Umbilical cord (tissue), 2 donors: ENCODE measurements around the gene SYNGAP1. TPM values are rescaled to one million over a fixed set of nuclear protein-coding genes. Genes with fewer than 3 reads are reported as not detected.
A peak's percentile ranks its signal among the peaks of the same experiment; 100 is the strongest.
"Not testable (repeated sequence)": the region's sequence is repeated elsewhere in the genome, so short reads cannot be mapped to it uniquely, and the experiment has no call there.

Experiments used
- DNase-seq: peaks from one replicate; pipeline ENCODE4 v3.0.0-alpha.2; 2015; ENCODE audit warnings: low spot score
- total RNA-seq: library from RNA; depleted of rRNA; stranded (reverse); fragments of >200 nt; gene quantifications from one replicate; pipeline ENCODE4 v1.2.3, GENCODE V29; 2014; ENCODE audit warnings: low replicate concordance; ENCODE audit not compliant: insufficient read depth

SYNGAP1 gene
- total RNA-seq, 1 donor from 2014 or later, result 7.5 TPM

DNA sequence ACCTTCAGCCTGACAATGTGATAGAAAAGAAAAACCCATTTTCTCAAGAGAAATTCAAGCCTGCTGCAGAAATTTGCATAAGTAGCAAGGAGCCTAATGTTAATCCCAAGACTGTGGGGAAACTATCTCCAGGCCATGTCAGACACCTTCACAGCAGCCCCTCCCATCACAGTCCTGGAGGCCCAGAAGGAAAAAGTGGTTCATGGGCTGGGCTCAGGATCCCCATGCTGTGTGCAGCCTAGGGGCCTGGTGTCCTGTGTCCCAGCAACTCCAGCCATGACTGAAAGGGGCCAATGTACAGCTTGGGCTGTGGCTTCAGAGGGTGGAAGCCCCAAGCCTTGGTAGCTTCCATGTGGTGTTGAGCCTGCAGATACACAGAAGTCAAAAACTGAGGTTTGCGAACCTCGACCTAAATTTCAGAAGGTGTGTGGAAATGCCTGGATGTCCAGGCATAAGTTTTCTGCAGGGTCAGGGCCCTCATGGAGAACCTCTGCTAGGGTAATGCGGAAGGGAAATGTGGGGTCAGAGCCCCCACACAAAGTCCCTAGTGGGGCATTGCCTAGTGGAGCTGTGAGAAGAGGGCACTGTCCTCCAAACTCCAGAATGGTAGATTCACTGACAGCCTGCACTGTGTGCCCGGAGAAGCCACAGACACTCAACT lies 46.3 kb downstream of the SYNGAP1 start:
- DNase-seq, result no peak

GRCh38 chr6:33467091-33467490 lies 47.2 kb downstream of the SYNGAP1 start:
- no peak for DNase-seq

- DNase-seq, result no peak
Observed at GRCh38 chr6:33469661-33470060, 49.8 kb downstream of the SYNGAP1 start.

- DNase-seq, result no peak
Observed at GRCh38 chr6:33477864-33478263, 58.0 kb downstream of the SYNGAP1 start.

DNA sequence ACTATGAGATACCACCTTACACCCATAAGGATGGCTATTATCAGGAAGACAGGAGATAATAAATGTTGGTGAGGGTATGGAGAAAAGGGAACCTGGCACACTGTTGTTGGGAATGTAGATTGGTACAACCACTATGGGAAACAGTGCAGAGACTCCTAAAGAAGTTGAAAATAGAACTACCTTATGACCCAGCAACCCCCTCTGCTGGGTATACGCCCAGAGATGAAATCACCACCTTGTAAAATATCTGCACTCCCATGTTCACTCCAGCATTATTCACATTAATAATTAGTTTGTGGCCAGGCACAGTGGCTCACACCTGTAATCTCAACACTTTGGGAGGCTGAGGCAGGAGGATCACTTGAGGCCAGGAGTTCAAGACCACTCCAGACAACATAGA lies 61.3 kb downstream of the SYNGAP1 start:
- no peak for DNase-seq

DNA sequence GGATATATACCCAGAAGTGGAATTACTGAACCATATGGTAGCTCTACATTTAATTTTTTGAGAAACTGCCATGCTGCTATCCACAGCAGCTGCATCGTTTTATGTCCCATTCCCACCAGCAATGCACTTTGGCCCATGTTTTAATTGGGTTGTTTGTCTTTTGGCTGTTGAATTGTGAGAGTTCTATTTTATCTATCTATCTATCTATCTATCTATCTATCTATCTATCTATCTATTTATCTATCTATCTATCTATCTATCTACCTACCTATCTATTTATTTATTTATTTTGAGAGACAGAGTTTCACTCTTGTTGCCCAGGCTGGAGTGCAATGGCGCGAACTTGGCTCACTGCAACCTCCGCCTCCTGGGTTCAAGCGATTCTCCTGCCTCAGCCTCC lies 62.8 kb downstream of the SYNGAP1 start:
- not testable (repeated sequence) for DNase-seq

GRCh38 chr6:33483678-33484077 lies 63.8 kb downstream of the SYNGAP1 start:
- DNase-seq, result no peak

DNA sequence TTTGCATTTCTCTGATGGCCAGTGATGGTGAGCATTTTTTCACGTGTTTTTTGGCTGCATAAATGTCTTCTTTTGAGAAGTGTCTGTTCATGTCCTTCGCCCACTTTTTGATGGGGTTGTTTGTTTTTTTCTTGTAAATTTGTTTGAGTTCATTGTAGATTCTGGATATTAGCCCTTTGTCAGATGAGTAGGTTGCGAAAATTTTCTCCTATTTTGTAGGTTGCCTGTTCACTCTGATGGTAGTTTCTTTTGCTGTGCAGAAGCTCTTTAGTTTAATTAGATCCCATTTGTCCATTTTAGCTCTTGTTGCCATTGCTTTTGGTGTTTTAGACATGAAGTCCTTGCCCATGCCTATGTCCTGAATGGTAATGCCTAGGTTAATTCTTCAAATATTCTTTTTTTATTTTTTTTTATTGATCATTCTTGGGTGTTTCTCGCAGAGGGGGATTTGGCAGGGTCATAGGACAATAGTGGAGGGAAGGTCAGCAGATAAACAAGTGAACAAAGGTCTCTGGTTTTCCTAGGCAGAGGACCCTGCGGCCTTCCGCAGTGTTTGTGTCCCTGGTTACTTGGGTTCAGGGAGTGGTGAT lies 64.9 kb downstream of the SYNGAP1 start:
- DNase-seq, result not testable (repeated sequence)

- not testable (repeated sequence) for DNase-seq
Observed at GRCh38 chr6:33485680-33486079, 65.8 kb downstream of the SYNGAP1 start.

- no peak for DNase-seq
Observed at GRCh38 chr6:33488339-33488738, 68.5 kb downstream of the SYNGAP1 start.

DNA sequence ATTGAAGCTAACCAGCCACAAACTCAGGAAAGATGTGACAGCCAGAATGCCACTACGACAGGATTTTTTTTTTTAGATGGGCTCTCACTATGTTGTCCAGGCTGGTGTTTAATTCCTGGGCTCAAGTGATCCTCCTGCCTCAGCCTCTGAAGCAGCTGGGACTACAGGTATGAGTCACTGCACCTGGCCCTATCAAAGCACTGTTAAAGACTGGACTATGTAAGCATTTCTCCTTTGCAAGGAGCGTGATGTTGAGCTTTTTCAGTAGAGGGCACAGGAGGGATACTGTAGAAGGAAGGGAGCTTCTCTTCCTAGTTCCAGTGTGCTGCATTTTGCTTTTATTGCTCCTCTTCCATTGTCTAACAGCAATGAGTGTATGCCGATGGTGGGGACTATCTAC lies 70.3 kb downstream of the SYNGAP1 start:
- DNase-seq, result peak; percentile 6

- DNase-seq, result no peak
Observed at GRCh38 chr6:33490621-33491020, 70.8 kb downstream of the SYNGAP1 start.

DNA sequence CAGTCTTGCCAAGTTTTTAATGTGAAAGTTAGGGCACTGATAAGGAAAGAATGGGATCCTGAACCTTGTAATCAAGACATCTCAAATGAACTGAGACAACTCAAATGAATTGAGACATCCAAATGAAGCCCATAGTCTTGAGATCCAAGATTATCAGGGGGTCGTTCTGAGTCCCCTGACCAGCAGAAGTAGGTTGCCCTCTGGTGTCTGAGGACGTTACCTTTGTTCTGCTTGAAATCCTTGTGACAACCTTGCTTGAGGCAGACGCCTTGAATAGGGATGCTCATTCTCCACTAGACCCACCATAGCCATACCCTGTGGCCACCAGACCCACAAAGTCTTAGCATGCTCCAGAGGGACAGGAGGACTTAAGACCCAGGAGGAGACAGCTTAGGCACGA lies 72.2 kb downstream of the SYNGAP1 start:
- no peak for DNase-seq

DNA sequence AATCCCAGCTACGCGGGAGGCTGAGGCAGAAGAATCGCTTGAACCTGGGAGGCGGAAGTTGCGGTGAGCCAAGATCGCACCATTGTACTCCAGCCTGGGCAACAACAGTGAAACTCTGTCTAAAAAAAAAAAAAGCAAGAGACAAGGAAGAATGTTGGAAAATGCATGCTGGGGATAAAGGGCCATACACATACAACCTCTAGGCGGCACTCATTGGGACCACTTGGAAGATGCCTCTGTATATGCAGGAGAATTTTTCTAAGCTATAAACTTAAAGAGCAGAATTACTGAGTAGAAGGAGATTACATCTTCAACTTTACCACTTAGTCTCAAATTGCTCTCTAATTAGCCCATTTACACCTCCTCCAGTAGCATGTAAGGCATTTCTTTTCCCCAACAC lies 77.3 kb downstream of the SYNGAP1 start:
- DNase-seq, result no peak

GRCh38 chr6:33502486-33502885 lies 82.6 kb downstream of the SYNGAP1 start:
- no peak for DNase-seq

DNA sequence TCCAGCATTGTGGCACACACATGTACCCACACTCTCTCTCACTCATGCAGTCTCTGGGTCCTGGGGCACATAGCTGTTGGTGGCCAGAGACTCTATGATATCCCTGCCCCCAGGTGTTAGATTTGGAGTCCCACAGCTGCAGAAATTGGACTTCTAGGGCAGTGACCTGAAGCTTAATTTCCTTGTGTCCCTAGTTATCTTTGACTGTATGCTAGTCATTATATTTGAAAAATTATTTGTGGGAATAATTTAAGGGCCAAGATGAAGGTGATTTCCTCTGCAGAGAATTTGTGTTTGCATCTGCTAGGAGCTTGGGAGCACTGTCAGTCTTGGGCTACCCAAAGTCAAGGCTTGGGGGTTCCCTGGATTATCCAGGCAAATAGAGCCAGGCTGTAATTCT lies 84.6 kb downstream of the SYNGAP1 start:
- no peak for DNase-seq

Other genes with a start within 250 kb of the SYNGAP1 start
- gene COL11A2, start 227.6 kb upstream of the SYNGAP1 start, total RNA-seq, result 0.72 TPM
- 19.0 TPM for gene RXRB, start 219.4 kb upstream of the SYNGAP1 start, total RNA-seq
- 78.0 TPM for gene SLC39A7, start 219.2 kb upstream of the SYNGAP1 start, total RNA-seq
- gene HSD17B8, start 215.4 kb upstream of the SYNGAP1 start, total RNA-seq, result 9.6 TPM
- gene RING1, start 211.6 kb upstream of the SYNGAP1 start, total RNA-seq, result 13.7 TPM
- 33.7 TPM for gene VPS52, start 148.2 kb upstream of the SYNGAP1 start, total RNA-seq
- gene RPS18, start 148.0 kb upstream of the SYNGAP1 start, total RNA-seq, result 2,699 TPM
- 7.7 TPM for gene B3GALT4, start 142.9 kb upstream of the SYNGAP1 start, total RNA-seq
- 45.0 TPM for gene WDR46, start 130.8 kb upstream of the SYNGAP1 start, total RNA-seq
- 10.1 TPM for gene PFDN6, start 130.5 kb upstream of the SYNGAP1 start, total RNA-seq
- 15.4 TPM for gene RGL2, start 121.1 kb upstream of the SYNGAP1 start, total RNA-seq
- 29.4 TPM for gene TAPBP, start 106.0 kb upstream of the SYNGAP1 start, total RNA-seq
- 14.0 TPM for gene ZBTB22, start 102.3 kb upstream of the SYNGAP1 start, total RNA-seq
- gene DAXX, start 97.1 kb upstream of the SYNGAP1 start, total RNA-seq, result 14.0 TPM
- 7.5 TPM for gene KIFC1, start 28.2 kb upstream of the SYNGAP1 start, total RNA-seq
- gene PHF1, start 9.1 kb upstream of the SYNGAP1 start, total RNA-seq, result 17.3 TPM
- gene CUTA, start 2.0 kb upstream of the SYNGAP1 start, total RNA-seq, result 55.4 TPM
- gene ZBTB9, start 34.5 kb downstream of the SYNGAP1 start, total RNA-seq, result 10.4 TPM
- gene BAK1, start 160.2 kb downstream of the SYNGAP1 start, total RNA-seq, result 10.6 TPM
- gene ITPR3, start 201.3 kb downstream of the SYNGAP1 start, total RNA-seq, result 4.1 TPM